B cell (primary cell): ENCODE data around the gene CXorf66. TPM values are rescaled to one million over a fixed set of nuclear protein-coding genes. Genes with fewer than 3 reads are reported as not detected.

Source experiments
- ATAC-seq: fragments of 200-7000 bp; cut with Tn5 transposase; one replicate; pipeline ENCODE4 v1.10.0; 2021; ENCODE audit warnings: low read depth, mild to moderate bottlenecking, moderate number of reproducible peaks, moderate library complexity
- CTCF ChIA-PET: fragments of 350-600 bp; sonication (Branson Sonifier 250); formaldehyde crosslinking; loops from one replicate; lab custom pipeline; 2021; ENCODE audit warnings: antibody characterized with exemption, inconsistent platforms; lab: Charles Lee
- POLR2A ChIA-PET: fragments of 350-600 bp; sonication (Branson Sonifier 250); formaldehyde crosslinking; loops from one replicate; lab custom pipeline; 2021; ENCODE audit warnings: antibody characterized with exemption; lab: Charles Lee
- DNase-seq: peaks from one replicate; pipeline ENCODE4 v3.0.0; 2013
- H2AFZ ChIP-seq: 2 replicates; pipeline ENCODE4 v1.6.1; 2012; ENCODE audit warnings: mild to moderate bottlenecking, low read depth, low read length; ENCODE audit not compliant: insufficient read depth, poor library complexity, severe bottlenecking
- H3K27ac ChIP-seq, 2 donors: 1 replicate in 1 of 2; 2 replicates in 1 of 2; pipeline ENCODE4 v1.5.1; 2012 to 2013; ENCODE audit warnings: low read length in 2 of 2, mild to moderate bottlenecking in 2 of 2, moderate library complexity in 1 of 2
- H3K27me3 ChIP-seq, 4 experiments: fragments of 200-600 bp in 1 of 4; sonication (generic) in 1 of 4; replicated peaks in 1 of 4; 1 replicate in 2 of 4; 2 replicates in 2 of 4; pipeline versions ENCODE4 v1.6.1 to v1.7.0; 2013 to 2016; ENCODE audit warnings: low read length in 3 of 4, mild to moderate bottlenecking in 2 of 4, mixed read lengths in 1 of 4, moderate library complexity in 1 of 4; ENCODE audit not compliant: insufficient read depth in 4 of 4, control insufficient read depth in 3 of 4; ENCODE audit errors: control extremely low read depth in 1 of 4
- H3K36me3 ChIP-seq, 2 experiments: replicated peaks in 1 of 2; 1 replicate in 1 of 2; 2 replicates in 1 of 2; pipeline versions ENCODE4 v1.6.1 to v1.7.1; 2013; ENCODE audit warnings: low read length in 1 of 2; ENCODE audit not compliant: insufficient read depth in 2 of 2, control insufficient read depth in 1 of 2; ENCODE audit errors: control extremely low read depth in 1 of 2, extremely low read depth in 1 of 2
- H3K4me1 ChIP-seq, 2 donors: fragments of 200-600 bp in 1 of 2; sonication (generic) in 1 of 2; 1 replicate in 1 of 2; 2 replicates in 1 of 2; pipeline versions ENCODE4 v1.5.1 to v1.6.1; 2013 to 2017; ENCODE audit warnings: low read length in 2 of 2; ENCODE audit not compliant: control insufficient read depth in 2 of 2, insufficient read depth in 2 of 2
- H3K4me2 ChIP-seq: replicated peaks from 2 replicates; pipeline ENCODE3; 2012; ENCODE audit warnings: mild to moderate bottlenecking, low read depth, low read length; ENCODE audit not compliant: poor library complexity, severe bottlenecking
- H3K4me3 ChIP-seq, 5 experiments: fragments of 200-600 bp in 1 of 5; sonication (generic) in 1 of 5; 1 replicate in 3 of 5; 2 replicates in 2 of 5; pipeline versions ENCODE4 v1.5.1 to v1.7.0; 2011 to 2016; ENCODE audit warnings: low read length in 4 of 5, mild to moderate bottlenecking in 4 of 5, low read depth in 2 of 5, control low read depth in 1 of 5, moderate library complexity in 1 of 5; ENCODE audit not compliant: insufficient read depth in 1 of 5; ENCODE audit errors: control extremely low read depth in 1 of 5, extremely low read depth in 1 of 5
- H3K79me2 ChIP-seq: fragments of 200-600 bp; sonication (generic); one replicate; pipeline ENCODE4 v1.6.0; 2016; ENCODE audit warnings: low read length; ENCODE audit not compliant: control insufficient read depth, insufficient read depth
- H3K9ac ChIP-seq: fragments of 200-600 bp; sonication (generic); 2 replicates; pipeline ENCODE4 v1.6.1; 2017; ENCODE audit warnings: mild to moderate bottlenecking, low read length, moderate library complexity
- H3K9me3 ChIP-seq, 3 donors: one replicate each; pipeline versions ENCODE4 v1.6.1 to v1.7.1; 2013; ENCODE audit warnings: low read length in 2 of 3; ENCODE audit not compliant: control insufficient read depth in 2 of 3, insufficient read depth in 1 of 3; ENCODE audit errors: control extremely low read depth in 1 of 3
- H4K20me1 ChIP-seq: 2 replicates; pipeline ENCODE4 v1.6.0; 2012; ENCODE audit warnings: mild to moderate bottlenecking, low read length; ENCODE audit not compliant: insufficient read depth, control insufficient read depth, poor library complexity, severe bottlenecking
- H3K27ac Mint-ChIP-seq: one replicate; pipeline ENCODE4 v1.8.0; 2021; ENCODE audit warnings: mixed read lengths
- H3K27me3 Mint-ChIP-seq: one replicate; pipeline ENCODE4 v1.8.0; 2021; ENCODE audit warnings: mixed read lengths
- H3K4me1 Mint-ChIP-seq: one replicate; pipeline ENCODE4 v1.8.0; 2021; ENCODE audit warnings: mixed read lengths
- H3K4me3 Mint-ChIP-seq: one replicate; pipeline ENCODE4 v1.8.0; 2021; ENCODE audit warnings: mixed read lengths
- H3K9me3 Mint-ChIP-seq: one replicate; pipeline ENCODE4 v1.8.0; 2022; ENCODE audit warnings: mixed read lengths; ENCODE audit not compliant: insufficient read depth
- CTCF ChIP-seq: fragments of 200-600 bp; IDR thresholded peaks from one replicate; pipeline ENCODE4 v1.8.0; 2022; ENCODE audit warnings: antibody characterized with exemption, mild to moderate bottlenecking
- EZH2 ChIP-seq: IDR thresholded peaks from 2 replicates; pipeline ENCODE4 v1.6.1; 2012; ENCODE audit warnings: borderline replicate concordance, low read depth, mild to moderate bottlenecking, moderate library complexity, low read length; ENCODE audit not compliant: insufficient read depth, poor library complexity, severe bottlenecking
- WGBS: methylation state at CpG from one replicate; pipeline ENCODE4 v1.1.5; 2013; ENCODE audit warnings: missing lambda C conversion rate; ENCODE audit not compliant: insufficient coverage; 5-methylcytosine and 5-hydroxymethylcytosine counted together
- intact Hi-C: fragments of 100-400 bp; cut with micrococcal nuclease; formaldehyde crosslinking; loops from one replicate; pipeline ENCODE4 v1.10.0; 2022
- polyA plus RNA-seq: library from polyadenylated mRNA; depleted of rRNA; stranded (reverse); fragments of >200 nt; gene quantifications from 2 replicates; pipeline ENCODE4 v1.2.3, GENCODE V29; 2012
- total RNA-seq, 2 donors: library from RNA; stranded (reverse); fragments of 120-200 nt in 1 of 2; gene quantifications; 1 replicate in 1 of 2; 2 replicates in 1 of 2; pipeline versions ENCODE4 v1.2.3 to v1.2.4, GENCODE V29; 2013 to 2022

CXorf66 gene
- total and polyA plus RNA-seq, 2 donors (not counting 1 experiment from before 2014, with no cell fraction given), result not detected

DNA sequence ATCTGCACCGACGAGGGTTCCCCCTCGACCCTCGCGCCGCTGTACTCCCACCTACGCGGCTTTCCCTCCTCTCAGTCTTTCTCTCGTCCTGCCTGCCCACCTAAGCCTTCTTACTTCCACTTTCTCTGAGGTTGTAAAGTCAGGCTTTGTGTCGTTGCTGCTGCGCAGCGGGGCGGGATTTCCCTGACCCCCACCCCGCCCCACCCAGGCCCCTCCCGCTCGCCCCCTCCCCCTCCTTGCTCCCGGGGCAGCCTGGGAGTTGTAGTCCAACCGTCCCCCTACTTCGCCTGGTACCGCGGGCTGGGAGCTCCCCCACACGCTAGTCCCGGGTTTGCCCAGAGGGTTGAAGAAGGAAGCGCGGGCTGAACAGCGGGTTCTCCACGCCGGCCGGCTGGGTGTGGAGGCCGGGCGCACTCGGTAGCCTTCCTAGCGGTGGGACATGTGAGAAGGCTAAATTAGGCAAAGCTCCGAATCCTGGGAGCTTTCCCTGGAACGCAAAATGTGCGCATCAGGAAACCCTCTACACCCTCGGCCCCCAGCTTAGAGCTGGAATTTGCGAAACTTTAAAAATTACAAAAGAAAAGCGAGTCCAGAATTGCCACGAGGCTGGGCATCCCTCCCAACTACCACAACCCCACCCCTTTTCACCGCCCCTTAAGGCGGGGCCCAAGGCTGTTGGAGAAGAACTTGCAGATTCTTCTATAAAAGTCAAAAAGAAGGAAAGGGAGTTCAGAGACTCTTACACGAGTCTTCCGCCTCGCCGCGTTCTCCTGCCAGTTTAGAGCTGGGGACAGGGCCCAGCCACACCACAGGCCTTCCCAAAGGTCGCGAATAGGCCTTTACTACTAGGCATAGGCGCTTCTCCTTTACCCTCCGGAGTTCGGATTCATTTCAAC is 32.2 kb downstream of the CXorf66 start, which contains the start of gene ATP11C:
Gene ATP11C, minus strand, starts transcription at position 153 of the 896 bp plus-strand sequence. CDS start 1,011 bp downstream, outside the sequence.
- POLR2A ChIA-PET, result interaction anchor here (0.6 kb wide), 1 partner anchor 172 kb away, joined by 4 read pairs; no protein-coding TSS in a partner anchor
- intact Hi-C loops, result no loop called here
- no peaks in the 10 kb centered on the region for H3K9me3 Mint-ChIP-seq
- CTCF ChIA-PET, result no interaction called here
- TF ChIP-seq EZH2 (no peak), CTCF (no peak)
- H3K4me1 Mint-ChIP-seq, result peaks cover 16% of the 10 kb centered on the region
- peak within 1 kb of the TSS; percentile 90 for H3K4me3 Mint-ChIP-seq
- Histone ChIP-seq H3K9ac (peak within 1 kb of the TSS; percentile 77), H3K36me3 (no peaks in the 10 kb centered on the region), H3K9me3 (no peaks in the 10 kb centered on the region), H3K79me2 (peaks cover 33% of the 10 kb centered on the region), H3K4me3 (peak within 1 kb of the TSS in 4 of 5 experiments; percentile 56 to 76 (median 68)), H3K4me2 (peak within 1 kb of the TSS; percentile 91), H2AFZ (peak within 1 kb of the TSS; percentile 85), H3K27me3 (no peaks in the 10 kb centered on the region), H3K27ac (peak within 1 kb of the TSS; percentile 88 to 96), H4K20me1 (no peaks in the 10 kb centered on the region), H3K4me1 (peaks cover 5 to 13% of the 10 kb centered on the region in 2 donors)
- DNase-seq (peak; percentile 84), ATAC-seq (peak; percentile 81)
- peak within 1 kb of the TSS; percentile 95 for H3K27ac Mint-ChIP-seq
- 3% methylated on average over 12 of the region's 52 CpGs for WGBS
- H3K27me3 Mint-ChIP-seq, result no peaks in the 10 kb centered on the region
